ENCODE data around the gene CAPZB.

- TF ChIP-seq REST (IDR thresholded peaks at IDR 0.05; ENCODE audit: insufficient replicate concordance, low read depth), result no peak
- no peak for TF ChIP-seq CTCF (IDR thresholded peaks at IDR 0.05; ENCODE audit: insufficient read depth, low read length)
Observed at GRCh38 chr1:19294638-19295037, 190.7 kb downstream of the CAPZB start.
